Right lung (tissue), 10 donors: Measurements from ENCODE around the gene ANKS6. TPM values are rescaled to one million over a fixed set of nuclear protein-coding genes. Genes with fewer than 3 reads are reported as not detected.

ENCODE experiments used
- DNase-seq, 2 donors: peaks; one replicate each; pipeline ENCODE4 v3.0.0-alpha.2; 2013
- long read RNA-seq, 8 donors: transcript quantifications; one replicate each; lab custom pipeline, GENCODE V29; 2026
- polyA plus RNA-seq, 5 donors: library from polyadenylated mRNA; unstranded; fragments of 120-200 nt; gene quantifications; one replicate each; pipeline versions ENCODE4 v1.2.1 to v1.2.3, GENCODE V29; 2013; ENCODE audit warnings: inconsistent platforms in 1 of 5, low replicate concordance in 1 of 5; ENCODE audit not compliant: insufficient read length in 5 of 5, insufficient read depth in 1 of 5

Gene ANKS6
- 10 to 100 TPM; 19.7 to 30.1 (median 25.7) TPM for polyA plus RNA-seq
- long read RNA-seq, donor 1, partial matches to known transcripts: 0 of 2 reads
- long read RNA-seq, donor 1, other reads (novel, unspliced or antisense): 0 of 2 reads
- long read RNA-seq, donor 2: 0 reads
- long read RNA-seq, donor 3, partial matches to known transcripts: 6 of 7 reads
- long read RNA-seq, donor 3, other reads (novel, unspliced or antisense): 0 of 7 reads
- long read RNA-seq, donor 4: 0 reads
- long read RNA-seq, donor 5, full-length matches to known transcripts: 2 of 11 reads
- long read RNA-seq, donor 5, partial matches to known transcripts: 9 of 11 reads
- long read RNA-seq, donor 5, other reads (novel, unspliced or antisense): 0 of 11 reads
- long read RNA-seq, donor 6: 0 reads
- long read RNA-seq, donor 7, full-length matches to known transcripts: 4 of 23 reads
- long read RNA-seq, donor 7, partial matches to known transcripts: 19 of 23 reads
- long read RNA-seq, donor 7, other reads (novel, unspliced or antisense): 0 of 23 reads
- long read RNA-seq, donor 8: 0 reads

GRCh38 chr9:98796364-98797101 lies at the start of gene ANKS6:
Gene ANKS6, minus strand, starts transcription at chr9:98796555. Its CDS starts 64 bp downstream, at chr9:98796491.
- DNase-seq: peak; percentile 79 to 80

GRCh38 chr9:98846081-98846480 lies 49.7 kb upstream of the ANKS6 start:
- DNase-seq: no peak

GRCh38 chr9:98842510-98842909 lies 46.2 kb upstream of the ANKS6 start:
- DNase-seq: no peak

- no peak for DNase-seq
Observed at GRCh38 chr9:98839724-98840123, 43.4 kb upstream of the ANKS6 start.

DNA sequence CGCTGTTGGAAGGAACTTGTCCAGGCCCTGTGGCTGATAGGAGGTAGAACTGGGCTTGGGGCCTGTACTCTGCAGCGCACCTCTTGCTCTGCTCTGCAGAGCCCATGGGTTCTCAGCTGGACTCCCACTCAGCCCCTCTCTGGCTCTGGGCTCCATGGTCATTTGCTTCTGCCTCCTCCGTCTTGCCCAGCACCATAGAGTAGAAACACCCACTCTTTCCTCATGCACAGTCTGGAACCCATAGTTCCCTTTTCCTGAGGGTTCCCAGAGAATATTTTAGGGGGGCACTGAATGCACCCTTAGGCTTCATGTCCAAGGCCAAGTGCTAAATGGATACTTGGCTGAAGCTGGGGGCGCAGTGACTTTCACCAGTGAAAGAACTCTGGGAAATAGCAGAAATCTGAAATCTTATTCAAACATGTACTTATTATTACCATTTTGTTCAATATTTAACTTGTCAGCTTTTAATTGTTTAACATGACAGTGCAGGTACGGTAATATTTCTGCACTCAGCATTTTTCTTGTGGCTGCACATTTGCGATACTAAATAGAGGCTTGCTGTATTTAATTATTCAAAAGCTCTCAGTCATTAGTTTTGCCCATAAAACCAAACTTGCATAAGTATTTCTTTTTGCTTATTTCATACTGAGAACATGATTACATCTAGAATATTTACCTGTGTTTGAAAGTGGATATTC lies 42.7 kb upstream of the ANKS6 start:
- DNase-seq: no peak

DNA sequence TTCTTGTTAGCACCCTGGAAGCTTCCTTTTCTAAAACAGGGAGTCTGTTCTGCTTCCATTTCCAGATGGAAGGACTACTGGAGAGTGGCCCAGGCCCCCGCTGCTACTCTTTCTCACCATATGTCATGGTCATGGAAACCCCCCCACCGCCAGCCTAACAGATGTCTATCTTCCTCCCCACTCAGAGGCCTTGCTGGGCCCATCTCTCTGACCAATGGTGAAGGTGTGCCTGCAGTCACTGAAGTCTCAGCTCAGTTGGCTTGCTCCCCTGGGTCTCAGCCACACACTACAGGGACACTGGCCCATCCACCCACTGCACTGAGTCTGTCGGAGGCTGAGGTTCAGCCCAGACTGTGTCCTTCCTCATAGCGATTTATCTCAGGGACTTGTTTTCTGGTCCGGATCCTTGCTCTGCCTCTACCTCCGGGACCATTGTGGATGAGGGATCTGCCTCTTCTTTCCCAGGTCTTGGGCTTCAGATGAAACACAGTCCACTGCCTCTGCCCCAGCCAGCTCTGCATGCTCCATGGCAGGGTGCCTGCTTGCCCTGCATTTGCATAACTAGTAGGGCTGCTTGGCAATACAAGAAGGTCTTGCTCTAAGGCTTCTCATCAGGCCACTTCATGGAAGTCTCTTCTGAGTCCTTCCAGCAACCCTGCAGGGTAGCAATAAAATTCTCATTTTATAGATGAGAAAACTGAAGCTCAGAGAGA lies 42.0 kb upstream of the ANKS6 start:
- no peak for DNase-seq

- no peak for DNase-seq
Observed at GRCh38 chr9:98837516-98837915, 41.2 kb upstream of the ANKS6 start.

DNA sequence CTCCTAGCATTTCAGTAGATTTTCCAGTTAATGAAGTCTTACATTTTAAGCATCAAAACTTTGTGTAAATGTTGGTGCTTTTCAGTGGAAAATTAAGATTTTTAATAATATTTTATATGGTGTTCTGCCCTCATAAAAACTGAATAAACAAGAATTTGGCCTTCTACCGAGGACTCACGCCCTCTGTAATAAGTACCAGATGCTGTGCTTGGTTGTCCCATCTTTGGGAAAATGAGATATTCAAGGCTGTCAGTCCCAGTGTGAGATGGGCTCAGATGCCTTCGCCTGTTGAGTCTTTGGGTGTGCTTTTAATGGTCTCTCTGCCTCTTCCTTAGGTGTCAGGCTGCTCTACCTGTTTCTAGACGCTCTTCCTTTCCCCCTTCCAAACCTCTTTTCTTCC lies 39.9 kb upstream of the ANKS6 start:
- no peak for DNase-seq

DNA sequence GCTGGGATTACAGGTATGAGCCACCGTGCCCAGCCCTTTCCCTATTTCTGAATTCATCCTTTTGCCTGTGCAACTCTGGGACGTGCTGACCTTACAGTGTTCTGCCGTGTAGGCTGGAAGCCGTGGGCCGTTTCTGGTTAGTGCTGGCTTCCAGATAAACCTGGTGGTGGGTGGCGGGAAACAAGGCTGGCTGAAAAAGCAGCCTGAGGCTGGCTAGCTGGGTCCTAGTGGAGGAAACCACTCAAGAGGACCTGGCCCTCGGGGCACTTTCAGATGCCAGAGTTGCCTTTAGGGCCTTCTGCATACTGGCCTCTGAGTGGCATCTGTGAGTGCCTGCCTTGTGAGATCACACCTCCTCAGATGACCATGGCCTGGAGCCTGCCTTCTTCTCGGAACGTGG lies 38.0 kb upstream of the ANKS6 start:
- DNase-seq: no peak

DNA sequence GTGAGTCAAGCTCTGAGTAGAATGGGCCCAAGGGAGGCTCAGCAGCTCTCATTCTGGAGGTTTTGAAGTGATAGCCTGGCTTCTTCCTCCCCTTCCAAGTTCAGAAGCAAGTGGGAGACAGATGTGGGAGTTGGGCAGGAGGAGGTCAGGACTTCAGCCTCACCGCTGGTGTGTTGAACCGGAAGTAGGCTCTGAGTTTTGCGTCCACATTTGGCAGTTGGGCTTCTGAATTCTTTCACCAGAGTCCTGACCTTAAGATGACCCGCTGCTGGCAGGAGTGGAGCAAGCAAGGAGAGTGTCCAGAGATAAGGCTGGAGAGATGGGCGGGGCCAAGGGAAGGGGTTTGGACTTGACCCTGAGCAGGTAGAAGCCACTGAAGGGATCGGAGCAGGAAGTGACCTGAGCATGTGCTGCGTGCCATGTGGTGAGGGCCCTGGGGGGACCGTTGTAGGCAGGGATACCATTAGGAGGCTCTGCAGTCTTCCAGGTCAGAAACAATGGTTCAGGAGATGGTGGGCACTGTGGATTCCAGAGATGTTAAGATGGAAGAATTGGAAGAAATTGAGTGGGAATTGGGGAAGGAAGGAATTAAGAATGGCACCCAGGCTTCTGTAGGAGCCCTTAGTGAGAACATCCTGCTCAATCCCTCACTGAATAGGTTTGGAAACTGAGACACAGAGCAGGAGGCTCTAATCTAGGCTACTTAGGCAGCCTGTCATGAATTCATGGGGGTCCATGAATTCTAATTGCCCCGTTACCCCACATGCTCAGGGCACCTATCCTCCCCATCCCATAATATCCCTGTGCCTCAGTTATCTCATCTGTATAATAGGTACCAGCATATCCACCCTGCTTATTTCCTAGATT lies 37.0 kb upstream of the ANKS6 start:
- DNase-seq: no peak

- DNase-seq: no peak
Observed at GRCh38 chr9:98832768-98833089, 36.4 kb upstream of the ANKS6 start.

DNA sequence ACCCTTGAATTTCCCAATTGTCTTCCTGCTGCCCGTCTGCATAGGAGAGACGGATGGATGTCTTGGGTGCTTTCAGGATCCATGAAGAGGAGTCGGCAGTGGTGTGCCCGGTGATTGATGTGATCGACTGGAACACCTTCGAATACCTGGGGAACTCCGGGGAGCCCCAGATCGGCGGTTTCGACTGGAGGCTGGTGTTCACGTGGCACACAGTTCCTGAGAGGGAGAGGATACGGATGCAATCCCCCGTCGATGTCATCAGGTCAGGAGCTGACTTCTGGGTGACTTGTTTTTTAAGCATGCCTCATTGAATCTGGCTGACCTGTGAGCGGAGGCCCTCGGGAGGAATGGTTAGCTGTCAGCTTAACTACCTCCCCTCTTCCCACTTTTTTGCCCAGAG lies 35.3 kb upstream of the ANKS6 start:
- DNase-seq: no peak

GRCh38 chr9:98830554-98830953 lies 34.2 kb upstream of the ANKS6 start:
- DNase-seq: no peak

DNA sequence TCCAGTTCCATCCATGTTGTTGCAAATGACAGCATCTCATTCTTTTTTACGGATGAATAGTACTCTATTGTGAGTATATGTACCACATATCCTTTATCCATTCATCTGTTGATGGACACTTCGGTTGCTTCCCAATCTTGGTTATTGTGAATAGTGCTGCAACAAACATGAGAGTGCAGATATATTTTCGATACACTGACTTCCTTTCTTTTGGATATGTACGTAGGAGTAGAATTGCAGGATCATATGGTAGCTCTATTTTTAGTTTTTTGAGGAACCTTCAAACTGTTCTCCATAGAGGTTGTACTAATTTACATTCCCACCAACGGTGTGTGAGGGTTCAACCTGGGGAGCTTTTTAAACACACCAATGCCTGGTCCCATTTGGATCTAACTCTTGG lies 33.4 kb upstream of the ANKS6 start:
- no peak for DNase-seq

GRCh38 chr9:98826716-98827115 lies 30.4 kb upstream of the ANKS6 start:
- no peak for DNase-seq

DNA sequence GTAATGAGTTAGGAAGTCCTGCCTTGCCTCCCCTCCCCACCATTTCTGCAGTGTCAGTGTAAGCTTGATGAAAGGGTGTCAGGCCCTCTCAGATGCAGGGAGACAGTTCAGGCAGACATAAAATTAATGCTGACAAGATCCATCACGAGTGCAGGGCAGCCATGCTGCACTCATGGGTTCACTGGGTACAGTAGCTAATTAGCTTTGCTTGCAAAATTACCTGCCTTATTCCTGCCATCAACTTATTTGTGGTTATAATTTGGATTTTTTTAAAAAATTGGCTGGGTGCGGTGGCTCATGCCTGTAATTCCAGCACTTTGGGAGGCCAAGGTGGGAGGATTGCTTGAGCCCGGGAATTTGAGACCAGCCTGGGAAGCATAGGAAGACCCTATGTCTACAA lies 29.1 kb upstream of the ANKS6 start:
- no peak for DNase-seq

- DNase-seq: no peak
Observed at GRCh38 chr9:98823666-98824334, 27.4 kb upstream of the ANKS6 start.

DNA sequence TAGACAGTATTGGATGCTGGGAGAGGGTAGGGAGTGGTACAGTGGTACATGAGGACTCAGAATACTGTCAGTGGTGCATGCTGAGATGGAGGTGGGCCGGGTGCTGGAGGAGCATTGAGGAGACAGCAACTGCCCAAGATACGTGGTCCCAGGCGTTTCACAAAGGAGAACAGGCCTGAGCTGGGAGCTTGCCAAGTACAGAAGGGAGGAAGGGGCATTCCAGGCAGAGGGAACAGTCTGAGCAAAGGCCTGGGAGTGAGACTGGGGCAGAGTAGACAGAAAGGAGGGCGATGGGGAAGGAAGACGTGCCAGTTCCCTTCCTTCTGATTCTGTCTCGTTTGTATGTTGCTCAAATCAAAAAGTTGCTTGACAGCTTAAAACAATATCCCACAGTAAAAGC lies 26.3 kb upstream of the ANKS6 start:
- no peak for DNase-seq

DNA sequence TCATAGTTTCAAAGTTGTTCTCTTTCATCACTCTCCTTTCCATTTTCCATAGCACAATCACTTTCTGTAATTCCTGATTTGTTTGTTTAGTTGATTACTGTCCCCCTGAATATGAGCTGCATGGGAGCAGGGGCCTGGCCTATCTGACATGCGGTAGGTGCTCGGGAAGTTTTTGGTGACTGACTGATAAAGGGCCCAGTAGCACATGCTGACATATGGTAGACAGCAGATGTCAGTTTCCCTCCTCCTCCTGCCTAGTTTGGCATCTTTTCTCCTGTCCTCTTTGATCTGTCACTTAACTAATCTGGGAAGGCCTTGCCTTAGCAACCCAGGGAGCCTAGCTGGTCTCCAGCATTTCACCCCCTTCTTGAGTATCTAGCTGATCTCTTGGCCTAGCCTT lies 25.5 kb upstream of the ANKS6 start:
- DNase-seq: no peak

- DNase-seq: no peak
Observed at GRCh38 chr9:98819231-98819630, 22.9 kb upstream of the ANKS6 start.
